GM23248 (cell line): Measurements from ENCODE around the gene ACP5. TPM values are rescaled to one million over a fixed set of nuclear protein-coding genes. Genes with fewer than 3 reads are reported as not detected.

Experiments used
- DNase-seq: peaks from one replicate; pipeline ENCODE4 v3.0.0-alpha.2; 2015
- H2AFZ ChIP-seq: fragments of 200-600 bp; sonication (generic); 2 replicates; pipeline ENCODE4 v1.6.1; 2016; ENCODE audit warnings: antibody characterized with exemption
- H3F3A ChIP-seq: fragments of 200-600 bp; sonication (generic); 2 replicates; pipeline ENCODE4 v1.6.1; 2016; ENCODE audit warnings: mild to moderate bottlenecking, antibody characterized with exemption, mixed run types; ENCODE audit not compliant: insufficient read depth
- H3K27ac ChIP-seq: fragments of 200-600 bp; sonication (generic); 2 replicates; pipeline ENCODE4 v1.5.1; 2016; ENCODE audit warnings: mild to moderate bottlenecking
- H3K27me3 ChIP-seq: fragments of 200-600 bp; sonication (generic); replicated peaks from 2 replicates; pipeline ENCODE4 v1.6.1; 2016; ENCODE audit warnings: mild to moderate bottlenecking; ENCODE audit not compliant: insufficient read depth
- H3K36me3 ChIP-seq: fragments of 200-600 bp; sonication (generic); 2 replicates; pipeline ENCODE4 v1.6.1; 2016; ENCODE audit warnings: low read depth, mild to moderate bottlenecking
- H3K4me1 ChIP-seq: fragments of 200-600 bp; sonication (generic); 2 replicates; pipeline ENCODE4 v1.6.1; 2016; ENCODE audit warnings: mild to moderate bottlenecking; ENCODE audit not compliant: insufficient read depth
- H3K4me2 ChIP-seq: fragments of 200-600 bp; sonication (generic); one replicate; pipeline ENCODE4 v1.6.1; 2016; ENCODE audit warnings: mild to moderate bottlenecking; ENCODE audit not compliant: unreplicated experiment
- H3K4me3 ChIP-seq: fragments of 200-600 bp; sonication (generic); 2 replicates; pipeline ENCODE4 v1.5.1; 2016; ENCODE audit warnings: mild to moderate bottlenecking
- H3K79me2 ChIP-seq: fragments of 200-600 bp; sonication (generic); 2 replicates; pipeline ENCODE4 v1.6.1; 2016; ENCODE audit warnings: mild to moderate bottlenecking; ENCODE audit not compliant: insufficient read depth
- H3K9ac ChIP-seq: fragments of 200-600 bp; sonication (generic); 2 replicates; pipeline ENCODE4 v1.6.1; 2016; ENCODE audit warnings: mild to moderate bottlenecking
- H3K9me2 ChIP-seq: fragments of 200-600 bp; sonication (generic); 2 replicates; pipeline ENCODE4 v1.6.1; 2016; ENCODE audit warnings: mixed run types, mild to moderate bottlenecking, moderate library complexity; ENCODE audit not compliant: insufficient read depth
- H3K9me3 ChIP-seq: fragments of 200-600 bp; sonication (generic); one replicate; pipeline ENCODE4 v1.6.1; 2017; ENCODE audit warnings: low read depth
- H4K20me1 ChIP-seq: fragments of 200-600 bp; sonication (generic); 2 replicates; pipeline ENCODE4 v1.6.0; 2016; ENCODE audit not compliant: insufficient read depth
- EZH2 ChIP-seq: fragments of 200-600 bp; sonication (generic); IDR thresholded peaks from 2 replicates; pipeline ENCODE4 v1.6.1; 2018; ENCODE audit warnings: antibody characterized with exemption, mild to moderate bottlenecking; ENCODE audit not compliant: insufficient read depth, poor library complexity, severe bottlenecking
- EZH2phosphoT487 ChIP-seq: fragments of 200-600 bp; sonication (generic); IDR thresholded peaks from 2 replicates; pipeline ENCODE4 v1.6.1; 2018; ENCODE audit warnings: antibody characterized with exemption, moderate library complexity, mild to moderate bottlenecking, low read depth; ENCODE audit not compliant: insufficient read depth
- WGBS, 2 experiments: methylation state at CpG; one replicate each; pipeline ENCODE4 v1.1.6; 2015 to 2017; ENCODE audit warnings: low lambda C conversion rate in 2 of 2, low coverage in 1 of 2; ENCODE audit errors: missing lambda C conversion rate in 2 of 2; 5-methylcytosine and 5-hydroxymethylcytosine counted together
- in situ Hi-C: fragments of 300-500 bp; cut with MboI; formaldehyde crosslinking; loops from 2 replicates; pipeline ENCODE4 v1.15.0; 2020
- polyA plus RNA-seq: library from polyadenylated mRNA; unstranded; fragments of >200 nt; fragmentation: Nextera tagmentation; extraction: Ambion mirVana; gene quantifications from 2 replicates; pipeline ENCODE4 v1.2.1, GENCODE V29; 2016
- total RNA-seq: library from RNA; depleted of rRNA; stranded (reverse); fragments of >200 nt; shearing (Covaris generic); gene quantifications from 2 replicates; pipeline ENCODE4 v1.2.3, GENCODE V29; 2014

Gene ACP5
- total and polyA plus RNA-seq, 2 experiments from 2014 or later: 0.11 to 0.26 TPM

- Histone ChIP-seq H3K27ac (no peak overlapping the region), H3K9ac (0 out of 2 replicates have a peak overlapping the region, but pooled peaks have one; percentile 5), H4K20me1 (no peaks in the 10 kb centered on the region), H3F3A (no peaks in the 10 kb centered on the region), H3K27me3 (no peaks in the 10 kb centered on the region), H3K4me3 (0 out of 2 replicates have a peak overlapping the region, but pooled peaks have one; percentile 17), H3K4me1 (no peaks in the 10 kb centered on the region), H3K36me3 (no peaks in the 10 kb centered on the region), H3K9me2 (no peaks in the 10 kb centered on the region), H3K79me2 (no peaks in the 10 kb centered on the region), H3K9me3 (no peaks in the 10 kb centered on the region), H3K4me2 (peak overlapping the region; percentile 50), H2AFZ (peak overlapping the region; percentile 71)
- WGBS, 2 experiments: 6% methylated on average over 6 to 7 of the region's 7 CpGs
- TF ChIP-seq EZH2: no peak
- no peak for TF ChIP-seq EZH2phosphoT487
- DNase-seq: peak; percentile 89
- in situ Hi-C loops: loop anchor here (10.0 kb wide), 1 partner anchor 93 kb away; no protein-coding TSS in a partner anchor
These were observed 10.0 kb upstream of the ACP5 start for GRCh38 chr19:11587302-11587974.

- Histone ChIP-seq H3K4me3 (no peak overlapping the region), H3K79me2 (no peaks in the 10 kb centered on the region), H3K4me1 (peaks cover 4% of the 10 kb centered on the region; the same call in 1 of the 2 replicates), H2AFZ (no peak overlapping the region), H3K9me2 (no peaks in the 10 kb centered on the region), H3K36me3 (no peaks in the 10 kb centered on the region), H3F3A (no peaks in the 10 kb centered on the region), H4K20me1 (no peaks in the 10 kb centered on the region), H3K9me3 (no peaks in the 10 kb centered on the region), H3K27me3 (no peaks in the 10 kb centered on the region), H3K27ac (no peak overlapping the region), H3K9ac (no peak overlapping the region), H3K4me2 (no peak overlapping the region)
- in situ Hi-C loops: loop anchor here (10.0 kb wide), 1 partner anchor 92 kb away; no protein-coding TSS in a partner anchor
- DNase-seq: no peak
- TF ChIP-seq EZH2phosphoT487: no peak
- no peak for TF ChIP-seq EZH2
- WGBS, 2 experiments: 51 to 59% methylated on average over 6 of the region's 6 CpGs
These were observed 8.9 kb upstream of the ACP5 start for GRCh38 chr19:11586331-11586730.

- in situ Hi-C loops: loop anchor here (10.0 kb wide), 1 partner anchor 87 kb away; no protein-coding TSS in a partner anchor
- H3K4me3 ChIP-seq: peak overlapping the region; percentile 2; the same call in 1 of the 2 replicates
- DNase-seq: peak; percentile 71
These were observed 4.3 kb upstream of the ACP5 start for GRCh38 chr19:11581740-11582139.

GRCh38 chr19:11580116-11580515 is 2.7 kb upstream of the ACP5 start:
- DNase-seq: no peak
- 45 to 50% methylated on average over 4 of the region's 4 CpGs for WGBS, 2 experiments
- H3K4me1 ChIP-seq: peaks cover 8% of the 10 kb centered on the region; the same call in 1 of the 2 replicates
- H3K27ac ChIP-seq: no peak overlapping the region
- H2AFZ ChIP-seq: no peak overlapping the region
- TF ChIP-seq EZH2: no peak
- no peak for TF ChIP-seq EZH2phosphoT487
- H3K4me3 ChIP-seq: no peak overlapping the region
- no peak overlapping the region for H3K4me2 ChIP-seq
- H3K27me3 ChIP-seq: no peaks in the 10 kb centered on the region
- H4K20me1 ChIP-seq: no peaks in the 10 kb centered on the region
- in situ Hi-C loops: loop anchor here (10.0 kb wide), 1 partner anchor 85 kb away; no protein-coding TSS in a partner anchor
- H3K36me3 ChIP-seq: no peaks in the 10 kb centered on the region
- no peaks in the 10 kb centered on the region for H3F3A ChIP-seq
- H3K79me2 ChIP-seq: no peaks in the 10 kb centered on the region
- no peaks in the 10 kb centered on the region for H3K9me3 ChIP-seq
- H3K9ac ChIP-seq: no peak overlapping the region
- no peaks in the 10 kb centered on the region for H3K9me2 ChIP-seq

More at GRCh38 chr19:11581740-11582139, 4.3 kb upstream of the ACP5 start:
- Histone ChIP-seq H3F3A (no peaks in the 10 kb centered on the region), H3K4me2 (peak overlapping the region; percentile 30), H3K79me2 (no peaks in the 10 kb centered on the region), H4K20me1 (no peaks in the 10 kb centered on the region), H3K9ac (no peak overlapping the region), H3K27me3 (no peaks in the 10 kb centered on the region), H3K9me2 (no peaks in the 10 kb centered on the region), H3K9me3 (no peaks in the 10 kb centered on the region), H3K4me1 (peaks cover 8% of the 10 kb centered on the region; the same call in 1 of the 2 replicates), H3K36me3 (no peaks in the 10 kb centered on the region), H2AFZ (peak overlapping the region; percentile 48), H3K27ac (no peak overlapping the region)
- WGBS, 2 experiments: 11% methylated on average over 3 of the region's 3 CpGs
- no peak for TF ChIP-seq EZH2
- TF ChIP-seq EZH2phosphoT487: no peak
